ENCODE data around the gene DNAJC4.
A peak's percentile ranks its signal among the peaks of the same experiment; 100 is the strongest.
"Not testable (repeated sequence)": the region's sequence is repeated elsewhere in the genome, so short reads cannot be mapped to it uniquely, and the experiment has no call there.

Gene DNAJC4

GRCh38 chr11:64246621-64246870 lies 16.2 kb downstream of the DNAJC4 start:
- DNase-seq: not testable (repeated sequence)

GRCh38 chr11:64246871-64247728 lies 16.8 kb downstream of the DNAJC4 start, which contains the start of gene PPP1R14B:
Gene PPP1R14B (minus strand): TSS chr11:64246943. CDS start chr11:64246673, 270 bp downstream.
- DNase-seq: peak; percentile 73

- no peak for DNase-seq
Observed at GRCh38 chr11:64247729-64248531, 17.6 kb downstream of the DNAJC4 start.

GRCh38 chr11:64248578-64248977 lies 18.2 kb downstream of the DNAJC4 start:
- no peak for DNase-seq

- no peak for DNase-seq
Observed at GRCh38 chr11:64249038-64249437, 18.7 kb downstream of the DNAJC4 start.

- DNase-seq: no peak
Observed at GRCh38 chr11:64249563-64250414, 19.4 kb downstream of the DNAJC4 start.

GRCh38 chr11:64250415-64251015 lies 20.2 kb downstream of the DNAJC4 start:
- no peak for DNase-seq

- DNase-seq: peak; percentile 25
Observed at GRCh38 chr11:64251016-64251752, 20.8 kb downstream of the DNAJC4 start, which contains the start of gene PLCB3. Gene PLCB3 (plus strand): TSS chr11:64251530. CDS start chr11:64251650, 120 bp downstream.

GRCh38 chr11:64251753-64252002 lies 21.3 kb downstream of the DNAJC4 start:
- DNase-seq: no peak

- no peak for DNase-seq
Observed at GRCh38 chr11:64252003-64252872, 21.9 kb downstream of the DNAJC4 start.

GRCh38 chr11:64253043-64253442 lies 22.7 kb downstream of the DNAJC4 start:
- DNase-seq: no peak

GRCh38 chr11:64253481-64253880 lies 23.1 kb downstream of the DNAJC4 start:
- no peak for DNase-seq

GRCh38 chr11:64254326-64254725 lies 24.0 kb downstream of the DNAJC4 start:
- no peak for DNase-seq

GRCh38 chr11:64255135-64256128 lies 25.1 kb downstream of the DNAJC4 start:
- DNase-seq: no peak

GRCh38 chr11:64256300-64256699 lies 26.0 kb downstream of the DNAJC4 start:
- DNase-seq: no peak

- no peak for DNase-seq
Observed at GRCh38 chr11:64258356-64258755, 28.0 kb downstream of the DNAJC4 start.

- no peak for DNase-seq
Observed at GRCh38 chr11:64258946-64259532, 28.7 kb downstream of the DNAJC4 start.

- no peak for DNase-seq
Observed at GRCh38 chr11:64259533-64260067, 29.3 kb downstream of the DNAJC4 start.

- no peak for DNase-seq
Observed at GRCh38 chr11:64260147-64260708, 29.9 kb downstream of the DNAJC4 start.
